Inflammatory macrophage treated with lipopolysaccharide for 4 hours (primary cell): ENCODE data around the gene RPS23.
"Not testable (repeated sequence)": the region's sequence is repeated elsewhere in the genome, so short reads cannot be mapped to it uniquely, and the experiment has no call there.

Experiments used
- DNase-seq: peaks from one replicate; pipeline ENCODE4 v3.0.0-alpha.2; 2020

RPS23 gene

DNA sequence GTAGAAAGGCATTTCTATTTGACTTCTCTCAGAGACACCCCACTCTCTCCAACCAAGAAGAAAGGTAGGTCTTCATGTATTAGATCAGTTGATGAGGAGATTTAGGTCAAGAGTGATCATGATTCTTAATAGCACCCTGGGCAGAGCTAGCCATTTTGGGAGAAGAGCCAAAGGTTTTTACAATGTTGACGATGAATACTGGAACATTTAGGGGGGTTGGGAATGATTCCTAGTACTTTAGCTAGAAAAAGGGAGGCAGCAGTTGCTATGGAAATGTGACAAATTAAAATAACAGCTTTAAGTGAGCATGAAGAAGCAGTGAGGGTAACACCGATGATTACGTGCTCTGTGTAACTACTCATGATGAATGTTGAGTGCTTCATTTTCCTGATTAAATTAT is 9.5 kb upstream of the RPS23 start:
- no peak for DNase-seq

DNA sequence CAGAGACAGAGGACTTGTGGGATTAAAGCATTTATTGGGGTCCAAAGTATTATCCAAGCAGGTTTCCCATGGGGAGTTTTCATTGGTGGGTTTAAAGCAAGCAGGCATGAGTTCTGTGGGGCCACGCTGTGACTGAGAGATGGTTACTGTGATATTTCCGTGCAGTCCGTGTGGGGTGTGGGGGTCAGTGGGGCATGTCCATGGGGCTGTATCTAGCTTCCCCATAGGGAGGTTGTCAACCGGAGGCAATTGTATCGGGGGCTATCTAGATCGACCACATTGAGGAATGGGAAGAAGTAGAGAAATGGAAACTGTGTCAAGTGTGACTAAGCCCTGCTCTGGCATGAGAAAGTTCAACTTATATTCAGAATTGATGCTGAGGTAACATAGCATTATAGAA is 7.1 kb upstream of the RPS23 start:
- DNase-seq = no peak

DNA sequence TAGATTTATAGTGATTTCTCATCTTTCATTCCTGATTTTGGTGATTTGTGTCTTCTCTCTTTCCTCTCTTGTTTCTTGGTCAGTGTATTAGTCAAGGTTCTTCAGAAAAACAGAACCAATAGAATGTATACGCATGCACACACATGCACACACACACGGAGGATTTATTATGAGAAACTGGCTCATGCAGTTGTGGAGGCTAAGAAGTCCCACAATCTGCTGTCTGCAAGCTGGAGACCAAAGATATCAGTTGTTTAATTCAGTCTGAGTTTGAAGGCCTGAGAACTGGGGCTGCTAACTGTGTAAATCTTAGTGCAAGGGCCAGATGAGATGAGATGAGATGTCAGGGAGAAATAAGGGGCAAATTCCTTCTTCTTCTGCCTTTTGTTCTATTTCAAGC is 5.7 kb upstream of the RPS23 start:
- DNase-seq = no peak

DNA sequence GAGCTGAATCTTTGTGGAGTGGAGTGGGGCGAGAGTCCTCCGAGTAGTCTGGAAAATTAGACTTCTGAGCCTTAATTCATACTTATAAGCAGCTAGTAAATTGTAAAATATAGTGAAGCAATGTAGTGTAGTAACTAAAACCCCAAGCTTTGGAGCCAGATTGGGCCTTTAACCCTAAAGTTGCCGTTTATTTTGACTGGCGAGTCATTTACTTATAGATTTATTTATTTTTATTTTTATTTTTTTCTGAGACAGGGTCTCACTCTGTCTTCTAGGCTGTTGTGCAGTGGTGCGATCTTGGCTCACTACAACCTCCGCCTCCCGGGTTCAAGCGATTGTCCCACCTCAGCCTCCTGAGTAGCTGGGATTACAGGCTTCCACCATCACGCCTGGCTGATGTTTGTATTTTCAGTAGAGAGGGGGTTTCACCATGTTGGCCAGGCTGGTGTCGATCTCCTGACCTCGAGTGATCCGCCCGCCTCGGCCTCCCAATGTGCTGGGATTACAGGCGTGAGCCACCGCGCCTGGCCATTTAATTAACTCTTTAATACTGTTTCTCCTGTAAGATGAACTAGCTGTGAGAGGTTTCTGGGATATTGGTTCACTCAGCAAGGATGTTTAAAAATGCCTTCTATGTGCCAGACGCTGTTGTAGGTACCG is 687 bp upstream of the RPS23 start:
- DNase-seq = no peak

DNA sequence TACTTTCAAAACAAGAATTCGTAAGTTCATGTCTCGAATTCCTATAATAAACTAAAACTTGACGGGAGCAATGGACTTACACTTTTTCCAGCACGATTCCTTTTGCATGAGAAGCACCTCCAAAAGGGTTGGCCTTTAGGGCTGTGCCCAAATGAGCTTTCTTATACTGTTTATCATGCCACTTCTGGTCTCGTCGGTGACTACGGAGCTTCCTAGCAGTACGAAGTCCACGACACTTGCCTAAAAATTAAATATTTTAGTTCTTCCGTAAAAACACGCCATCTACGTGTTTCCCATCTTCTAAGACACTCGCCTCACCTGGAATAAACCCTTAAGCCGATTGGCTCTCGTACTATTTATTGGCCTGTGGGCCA is 554 bp downstream of the RPS23 start:
- peak; percentile 12 for DNase-seq

DNA sequence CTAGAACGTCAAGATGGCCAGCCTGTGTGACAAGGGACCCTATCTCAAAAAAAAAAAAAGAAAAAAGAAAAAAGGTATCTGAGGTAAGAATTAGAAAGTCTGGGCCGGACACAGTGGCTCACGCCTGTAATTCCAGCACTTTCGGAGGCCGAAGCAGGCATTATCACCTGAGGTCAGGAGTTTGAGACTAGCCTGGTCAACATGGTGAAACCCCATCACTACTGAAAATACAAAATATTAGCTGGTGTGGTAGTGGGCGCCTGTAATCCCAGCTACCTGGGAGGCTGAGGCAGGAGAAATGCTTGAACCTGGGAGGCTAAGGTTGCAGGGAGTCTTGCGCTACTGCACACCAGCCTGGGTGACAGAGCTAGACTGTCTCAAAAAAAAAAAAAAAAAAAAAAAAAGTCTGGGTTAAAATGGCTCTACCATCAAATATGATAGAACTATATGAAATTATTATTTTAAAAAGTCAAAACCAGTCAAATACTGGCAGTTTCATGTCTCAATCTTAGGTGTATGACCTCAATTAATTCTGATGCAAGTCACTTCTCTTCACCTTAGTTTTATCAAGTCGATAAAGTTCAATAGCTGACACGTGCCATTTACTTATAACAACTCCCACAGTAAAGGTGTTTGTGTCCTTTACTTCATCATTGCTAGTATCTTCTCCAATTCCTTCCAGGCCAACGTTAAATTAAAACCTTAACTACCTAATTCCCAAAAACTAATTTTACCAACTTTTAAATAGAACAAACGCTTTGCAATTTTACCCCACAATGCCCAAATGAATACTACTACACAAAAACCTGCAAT is 1.1 kb downstream of the RPS23 start:
- DNase-seq = no peak

DNA sequence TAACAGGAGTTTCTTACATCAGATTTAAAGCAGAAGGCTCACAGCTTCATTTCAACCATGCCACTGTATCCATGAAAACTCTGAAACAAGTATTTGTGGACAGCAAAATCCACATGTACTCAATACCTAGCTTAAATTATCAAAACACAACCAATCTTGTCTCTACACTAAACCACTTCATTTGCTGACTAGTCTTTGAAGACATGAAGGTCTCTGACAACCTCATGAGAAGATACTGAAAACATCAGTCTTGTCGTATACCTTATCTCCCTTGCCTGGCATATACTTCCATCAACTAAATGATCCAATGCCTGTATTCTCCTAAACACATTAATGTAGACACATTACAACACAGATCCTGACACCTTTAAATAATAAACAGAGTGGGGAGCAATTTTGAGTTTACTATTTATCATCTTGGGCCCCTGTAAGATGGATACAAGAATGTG is 2.9 kb downstream of the RPS23 start:
- no peak for DNase-seq

DNA sequence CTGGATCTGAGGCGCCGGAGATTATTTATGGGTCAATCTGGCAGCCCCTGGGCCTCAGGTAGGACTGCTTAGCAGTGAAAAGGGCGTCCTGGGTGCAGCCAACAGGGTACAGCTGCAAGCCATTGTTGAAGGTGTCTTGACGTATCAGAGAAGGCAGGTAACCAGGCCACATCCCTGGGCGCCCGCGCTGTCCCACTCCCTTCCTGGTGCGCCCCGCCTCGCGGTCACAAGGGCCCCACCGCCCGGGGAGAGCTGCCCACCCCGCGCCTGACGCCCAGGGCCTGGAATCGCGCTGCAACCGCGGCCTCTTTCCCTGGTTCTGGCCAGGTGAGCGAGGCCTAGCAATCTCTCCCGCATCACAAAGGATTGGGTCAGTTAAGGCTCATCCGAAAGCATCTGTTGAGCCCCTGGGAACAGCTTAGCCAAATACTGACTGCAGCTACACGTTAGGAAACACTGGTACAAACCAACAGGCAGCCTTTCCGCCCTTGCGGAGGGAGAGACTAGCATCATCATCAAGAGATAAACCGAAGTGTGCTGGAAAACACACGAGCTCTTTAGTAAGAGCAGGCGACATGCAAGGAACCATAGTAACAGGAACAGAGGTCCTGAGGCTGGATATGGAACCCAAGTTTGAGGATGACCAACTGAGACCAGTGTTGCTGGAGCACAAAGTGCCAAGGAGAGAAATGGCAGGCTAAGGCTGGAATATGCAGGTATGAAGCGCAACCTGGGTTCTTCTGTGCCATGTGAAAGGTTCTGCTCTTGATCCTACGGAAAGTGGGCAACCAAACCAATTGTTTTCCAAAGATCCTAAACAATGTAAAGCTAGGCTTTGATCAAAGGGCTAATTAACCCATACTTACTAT is 3.6 kb downstream of the RPS23 start:
- DNase-seq = no peak

DNA sequence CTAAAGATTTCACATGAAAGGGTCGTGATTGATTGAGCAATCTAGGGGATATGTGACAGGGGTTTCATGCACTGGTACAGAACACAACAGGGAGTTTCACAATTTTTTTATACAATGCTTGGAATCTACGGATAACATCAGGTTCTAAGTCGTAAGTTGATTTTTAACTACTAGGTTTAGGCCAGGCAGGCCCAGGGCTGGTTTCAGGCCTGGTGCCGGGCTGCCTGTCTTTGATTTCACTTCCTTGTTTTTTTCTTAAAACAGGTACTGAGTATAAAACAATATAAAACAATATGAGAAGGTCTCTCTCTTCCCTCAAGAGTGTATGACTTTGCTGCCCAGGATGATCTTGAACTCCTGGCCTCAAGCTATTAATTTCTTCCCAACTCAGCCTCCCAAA is 4.7 kb downstream of the RPS23 start:
- DNase-seq = not testable (repeated sequence)

DNA sequence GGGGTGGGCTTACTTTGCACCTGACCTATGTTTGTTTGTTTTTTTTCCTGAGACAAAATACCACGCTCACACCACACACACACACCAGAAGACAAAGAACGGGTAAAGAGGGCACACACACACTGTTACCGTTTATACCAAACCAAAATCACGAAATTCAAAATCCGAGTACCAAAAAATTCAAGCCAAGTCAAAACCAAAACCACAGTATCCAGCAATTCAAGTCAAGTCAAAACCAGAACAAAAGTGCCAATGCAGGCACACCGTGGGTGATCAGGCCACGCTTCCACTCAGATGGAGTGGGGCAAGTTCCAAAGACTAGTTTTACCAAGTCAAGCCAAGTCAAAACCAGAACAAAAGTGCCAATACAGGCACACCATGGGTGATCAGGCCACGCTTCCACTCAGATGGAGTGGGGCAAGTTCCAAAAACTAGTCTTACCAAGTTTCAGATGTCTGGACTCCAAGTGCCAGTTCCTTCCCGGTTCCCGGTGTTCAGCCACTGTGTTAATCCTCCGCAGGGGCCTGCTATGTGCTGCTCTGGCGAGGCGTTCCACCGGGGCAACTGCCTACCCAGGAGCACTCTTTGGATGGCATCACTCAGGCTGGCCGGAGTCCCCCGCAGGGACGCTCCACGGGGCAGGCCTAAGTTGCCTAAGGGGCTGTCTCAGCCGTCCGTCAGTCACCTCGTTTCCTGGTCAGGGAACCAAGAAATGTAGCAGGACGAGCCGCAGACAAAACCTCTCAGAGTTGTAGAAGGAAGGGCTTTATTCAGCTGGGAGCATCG is 5.4 kb downstream of the RPS23 start:
- not testable (repeated sequence) for DNase-seq

DNA sequence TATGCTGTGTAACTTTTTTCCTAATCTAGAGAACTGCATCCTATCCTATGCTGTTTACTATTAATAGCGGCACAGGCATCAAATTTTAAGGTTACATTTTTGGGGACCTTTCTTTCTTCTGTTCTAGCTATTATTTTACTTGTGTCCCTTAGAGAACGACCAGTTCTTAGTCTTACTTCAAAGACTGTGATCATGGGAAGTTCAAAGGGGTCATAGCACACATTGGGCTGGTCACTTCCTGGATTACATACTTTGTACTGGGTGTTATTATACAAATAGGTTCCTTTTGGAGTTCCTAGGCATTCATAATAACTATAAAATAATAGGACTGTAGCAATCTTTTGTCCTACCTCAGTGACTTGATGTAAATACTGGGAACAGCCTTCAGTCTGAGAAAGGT is 8.8 kb downstream of the RPS23 start:
- DNase-seq = not testable (repeated sequence)

DNA sequence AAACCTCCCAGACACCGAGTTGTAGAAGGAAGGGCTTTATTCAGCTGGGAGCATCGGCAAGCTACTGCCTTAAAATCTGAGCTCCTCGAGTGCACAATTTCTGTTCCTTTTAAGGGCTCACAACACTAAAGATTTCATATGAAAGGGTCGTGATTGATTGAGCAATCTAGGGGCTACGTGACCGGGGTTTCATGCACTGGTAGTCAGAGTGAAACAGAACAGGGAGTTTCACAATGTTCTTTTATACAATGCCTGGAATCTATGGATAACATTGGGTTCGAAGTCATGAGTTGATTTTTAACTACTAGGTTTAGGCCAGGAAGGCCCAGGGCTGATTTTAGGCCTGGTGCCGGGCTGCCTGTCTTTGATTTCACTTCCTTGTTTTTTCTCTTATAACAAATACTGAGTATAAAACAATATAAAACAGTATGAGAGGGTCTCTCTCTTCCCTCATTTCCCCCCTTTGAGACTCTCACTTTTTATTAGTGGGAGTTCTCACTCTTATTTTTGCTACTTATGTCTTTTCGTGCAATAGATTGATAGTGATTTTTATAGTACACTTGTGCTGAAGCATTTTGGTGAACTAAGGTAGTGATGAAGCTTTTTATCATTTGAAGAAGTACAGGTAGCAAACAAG is 10.7 kb downstream of the RPS23 start:
- DNase-seq = not testable (repeated sequence)

DNA sequence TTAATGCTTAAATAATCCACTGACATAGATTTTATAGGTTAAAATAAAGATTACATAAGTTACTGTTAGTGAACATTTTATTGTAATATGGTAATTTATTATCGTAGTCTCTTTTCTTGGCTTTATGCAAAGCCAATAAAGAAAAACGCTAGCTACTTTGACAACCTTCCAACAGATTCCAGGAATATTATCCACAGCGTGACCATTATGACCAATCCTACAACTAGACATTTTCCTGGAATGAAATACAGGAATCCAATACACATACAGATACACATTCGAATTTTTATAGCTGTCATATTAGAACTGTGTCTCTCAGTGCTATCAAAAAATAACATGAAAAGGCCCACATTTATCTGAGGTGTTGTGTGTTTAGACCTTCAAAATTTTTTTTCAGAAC is 13.1 kb downstream of the RPS23 start:
- no peak for DNase-seq

DNA sequence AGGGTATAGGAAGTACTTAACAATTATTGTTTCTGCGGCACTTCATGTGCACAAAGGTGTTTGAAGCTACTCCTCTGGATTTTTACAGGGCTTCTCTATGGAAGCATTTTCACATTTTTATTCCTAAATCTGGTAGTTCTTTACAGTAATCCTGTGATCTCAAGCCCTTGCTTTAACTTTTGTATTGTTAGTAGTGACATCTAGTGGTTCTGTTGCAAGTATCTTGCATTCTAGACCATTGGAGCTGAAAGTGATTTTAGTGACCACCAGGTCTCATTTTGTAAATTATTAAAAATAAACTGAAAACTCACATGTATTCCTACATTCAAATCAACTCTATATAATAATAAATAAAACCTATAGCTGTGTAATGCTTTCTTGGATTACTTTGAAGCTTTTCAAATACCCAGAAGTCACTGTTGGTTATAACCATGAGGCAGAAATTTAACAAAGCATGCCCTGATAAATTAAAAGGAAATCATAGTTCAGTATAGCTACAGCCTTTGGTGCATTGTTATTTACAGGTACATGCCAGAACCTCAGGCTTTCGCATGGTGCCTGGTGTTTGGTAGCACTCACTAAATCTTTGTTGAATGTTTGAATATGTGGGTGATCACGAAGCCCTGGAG is 18.9 kb downstream of the RPS23 start:
- no peak for DNase-seq

DNA sequence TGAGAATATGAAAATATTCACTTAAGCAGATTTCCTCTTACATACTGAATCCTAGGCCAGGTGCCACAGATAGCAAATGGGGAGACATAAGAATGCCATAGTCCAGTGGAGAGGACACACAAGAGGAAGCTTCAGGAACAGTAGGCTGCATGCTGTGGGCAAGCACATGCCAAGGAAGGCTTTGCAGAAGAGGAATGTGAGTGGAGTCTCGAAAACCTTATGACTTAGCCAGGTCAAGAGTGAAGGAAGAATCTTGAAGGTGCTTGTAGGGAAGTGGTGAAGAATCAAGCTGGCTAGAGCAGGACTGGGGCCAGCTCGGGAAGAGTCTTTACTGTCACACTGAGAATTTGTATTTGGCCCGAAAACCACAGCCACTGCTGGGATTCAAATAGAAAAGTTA is 20.4 kb downstream of the RPS23 start:
- no peak for DNase-seq

DNA sequence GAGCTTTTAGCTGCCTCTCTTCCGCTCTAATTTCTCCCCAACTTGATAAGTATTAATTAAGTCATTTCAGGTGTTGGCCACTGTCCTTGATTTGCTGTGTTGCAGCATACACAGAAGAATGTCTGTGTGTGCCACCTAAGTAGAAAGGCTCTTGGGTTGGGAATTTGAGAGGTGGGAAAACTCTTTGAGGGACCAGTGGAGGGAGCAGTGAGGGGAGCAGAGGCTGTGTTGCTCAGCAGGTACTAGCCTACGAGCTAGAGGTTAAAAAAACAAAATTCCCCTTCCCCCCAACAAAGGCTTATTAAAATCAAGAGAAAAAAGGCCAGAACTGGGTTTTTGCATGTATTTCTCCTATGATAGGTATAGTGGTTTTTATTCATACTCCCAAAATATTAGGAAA is 20.9 kb downstream of the RPS23 start:
- no peak for DNase-seq

DNA sequence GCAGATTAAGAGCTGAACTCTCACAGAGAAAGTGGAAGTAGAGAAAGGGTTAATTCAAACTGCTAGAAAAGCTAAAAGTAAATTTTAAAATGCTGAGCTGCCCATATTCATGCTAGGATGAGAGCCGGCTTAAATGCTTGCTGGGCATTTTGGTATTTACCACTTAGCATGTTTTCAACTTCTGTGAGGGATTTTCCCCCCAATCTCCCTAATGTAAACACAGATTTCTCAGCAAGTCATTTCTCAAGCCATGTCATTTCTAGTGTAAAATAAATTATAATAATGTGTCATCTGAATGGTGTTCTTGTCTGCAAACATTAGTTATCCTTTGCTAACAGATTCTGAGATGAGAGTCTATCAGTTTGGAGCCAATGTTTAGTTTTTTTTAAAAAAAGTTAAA is 22.3 kb downstream of the RPS23 start:
- no peak for DNase-seq

DNA sequence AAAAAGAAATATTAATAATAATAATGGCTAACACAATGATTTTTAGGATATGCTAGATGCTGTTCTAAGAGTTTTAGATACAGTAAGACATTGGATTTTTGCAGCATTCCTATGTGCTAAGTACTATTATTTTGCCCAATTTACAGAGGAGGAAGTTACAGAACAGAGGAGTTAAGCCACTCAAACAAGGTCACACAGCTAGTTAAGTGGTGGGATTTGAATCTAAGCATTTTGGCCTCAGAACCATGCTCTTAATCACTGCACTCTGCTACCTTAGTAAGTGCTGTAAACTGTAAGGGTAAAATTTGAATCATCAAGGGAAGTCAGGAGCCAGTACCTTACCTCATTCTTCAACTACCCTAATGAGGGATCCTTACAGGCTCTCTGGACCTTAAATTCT is 25.4 kb downstream of the RPS23 start:
- no peak for DNase-seq

DNA sequence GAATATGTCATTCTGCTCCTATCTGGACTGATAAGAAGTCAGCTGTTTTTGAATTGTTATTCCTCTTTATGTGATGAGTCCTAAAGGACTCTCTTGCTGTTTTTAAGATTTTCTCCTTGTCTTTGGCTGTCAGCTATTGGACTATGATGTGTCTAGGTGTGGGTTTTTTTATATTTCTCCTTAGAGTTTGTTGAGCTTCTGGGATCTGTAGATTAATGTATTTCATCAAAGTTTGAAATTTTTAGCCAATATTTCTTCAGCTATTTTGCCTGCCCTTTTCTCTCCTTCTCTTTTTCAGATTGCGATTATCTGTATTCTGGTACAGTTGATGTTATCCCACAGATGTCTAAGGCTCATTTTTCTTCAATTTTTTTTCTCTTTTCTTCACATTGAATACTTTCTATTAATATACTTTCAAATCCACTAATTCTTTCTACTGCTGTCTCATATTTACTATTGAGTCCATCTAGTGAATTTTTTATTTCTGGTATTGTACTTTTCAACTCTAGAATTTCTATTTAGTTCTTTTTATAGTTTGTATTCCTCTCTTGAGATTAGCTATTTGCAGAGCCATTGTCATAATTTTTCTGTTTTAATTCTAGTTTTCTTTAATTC is 31.1 kb downstream of the RPS23 start:
- no peak for DNase-seq

DNA sequence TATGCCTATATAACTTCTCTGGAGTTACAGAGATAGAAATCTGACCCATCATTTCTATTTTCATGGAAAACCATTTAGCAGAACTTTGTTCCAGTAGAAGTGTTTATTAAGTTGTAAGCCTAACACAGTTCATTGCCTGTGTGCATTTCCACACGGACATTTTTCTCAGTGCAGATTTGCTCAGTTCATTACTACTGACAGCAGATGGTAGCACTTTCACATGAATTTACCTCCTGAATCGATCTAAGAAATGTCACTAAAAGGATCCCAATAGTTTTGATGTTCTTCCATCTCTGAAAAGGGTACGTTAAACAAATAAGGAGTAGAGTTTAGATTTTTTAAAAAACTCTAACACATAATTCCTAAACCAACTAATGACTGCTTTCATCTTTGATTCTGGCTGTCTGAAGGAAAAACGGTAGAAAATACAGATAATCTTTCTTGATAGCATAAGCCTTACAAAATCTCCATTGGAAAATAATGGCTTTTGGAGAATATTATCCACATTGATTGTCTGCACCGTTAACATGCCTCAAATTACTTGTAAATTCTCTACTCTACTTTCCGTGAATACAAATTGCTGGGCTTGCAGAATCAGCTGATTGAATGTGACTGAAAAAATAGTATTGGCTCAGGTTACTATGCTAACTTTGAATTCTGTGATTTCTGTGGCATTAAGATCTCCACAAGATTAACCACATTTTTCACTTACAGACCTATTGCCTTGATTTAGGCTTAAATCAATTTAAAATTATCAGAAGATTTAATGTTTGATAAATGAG is 33.1 kb downstream of the RPS23 start:
- no peak for DNase-seq

DNA sequence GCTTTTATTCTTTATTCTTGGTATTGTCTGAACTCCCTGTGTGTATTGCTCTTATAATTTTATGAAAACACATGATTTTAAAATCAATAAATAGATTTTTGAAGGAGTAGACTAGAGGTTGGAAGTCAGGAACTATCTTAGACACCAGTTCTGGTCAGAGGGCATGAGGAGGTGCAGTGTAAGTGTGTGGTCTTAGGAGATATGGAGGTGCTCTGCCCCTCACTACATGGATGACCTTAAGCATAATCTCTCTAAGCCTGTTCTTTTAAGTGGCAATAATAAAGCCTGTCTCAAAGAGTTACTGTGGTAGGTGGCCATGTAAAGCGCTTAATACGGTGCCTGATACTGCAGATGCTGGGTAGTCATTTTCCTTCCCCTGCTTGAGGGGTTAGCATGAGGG is 34.0 kb downstream of the RPS23 start:
- no peak for DNase-seq
